Sigmoid colon (tissue), 3 donors: ENCODE data around the gene HDAC2.

ENCODE experiments used
- CTCF ChIP-seq, 4 experiments: fragments of 450-650 bp in 3 of 4; fragments of 200-600 bp in 1 of 4; IDR thresholded peaks; one replicate each; pipeline ENCODE4 v1.5.1; 2016 to 2019; ENCODE audit warnings: antibody characterized with exemption in 4 of 4, mild to moderate bottlenecking in 3 of 4, moderate library complexity in 2 of 4
- POLR2A ChIP-seq, 2 donors: fragments of 450-650 bp; IDR thresholded peaks; one replicate each; pipeline ENCODE4 v1.6.1; 2016; ENCODE audit warnings: antibody characterized with exemption in 2 of 2, mild to moderate bottlenecking in 2 of 2, moderate library complexity in 2 of 2

DNA sequence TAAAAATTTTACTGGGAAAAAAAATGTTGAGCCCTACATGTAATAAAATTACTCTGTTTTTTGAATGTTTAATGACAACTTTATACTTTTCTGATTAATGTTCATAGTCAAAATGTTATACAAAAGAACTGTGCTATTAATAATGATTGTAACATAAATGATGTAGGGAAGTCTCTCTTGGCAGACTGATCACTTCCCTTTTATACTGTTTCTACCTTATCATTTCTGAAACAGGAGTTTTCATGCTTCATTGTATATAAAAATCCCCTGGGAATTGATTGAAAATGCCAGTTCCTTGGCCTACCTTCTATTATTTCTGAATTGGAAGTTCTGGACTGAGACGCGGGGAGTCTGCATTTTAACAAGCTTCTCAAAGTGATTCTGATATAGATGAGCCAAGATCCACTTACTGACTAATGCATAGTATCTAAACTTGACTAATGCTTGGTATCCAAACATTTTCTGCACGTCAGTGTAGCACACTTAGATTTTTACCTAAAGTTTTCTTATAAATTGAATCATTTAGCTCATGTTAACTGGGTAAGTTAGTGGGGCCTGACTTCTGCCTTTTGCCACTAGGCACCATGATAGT is 7.2 kb upstream of the HDAC2 start:
- TF ChIP-seq POLR2A (IDR thresholded peaks at IDR 0.05) (no peak), CTCF (IDR thresholded peaks at IDR 0.05) (no peak)
